NCI-H128 (cell line): ENCODE results near the gene CCDC187.

ENCODE experiments used
- DNase-seq: peaks from one replicate; lab custom pipeline; 2025; ENCODE audit not compliant: unreplicated experiment; lab: John Stamatoyannopoulos, UW

Gene CCDC187

DNA sequence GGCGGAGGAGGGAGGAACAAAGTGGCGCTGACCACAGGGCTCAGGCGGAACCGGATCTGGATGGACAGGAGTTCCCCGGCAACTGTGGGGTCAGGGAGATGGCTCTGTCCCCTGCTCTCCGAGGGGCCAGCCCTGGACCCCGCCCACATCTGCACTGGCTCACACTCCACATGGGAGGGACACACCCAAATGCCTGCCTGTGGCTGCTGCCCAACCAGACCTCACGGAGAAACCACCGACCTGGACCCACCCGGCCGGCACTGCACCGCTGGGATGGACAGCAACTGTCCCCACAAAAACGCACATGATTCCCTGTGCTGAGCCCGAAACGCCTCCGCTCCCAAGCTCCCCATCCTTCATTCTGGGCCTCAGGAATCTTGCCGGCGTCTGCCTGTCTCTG lies 4.8 kb downstream of the CCDC187 start:
- DNase-seq: no peak

DNA sequence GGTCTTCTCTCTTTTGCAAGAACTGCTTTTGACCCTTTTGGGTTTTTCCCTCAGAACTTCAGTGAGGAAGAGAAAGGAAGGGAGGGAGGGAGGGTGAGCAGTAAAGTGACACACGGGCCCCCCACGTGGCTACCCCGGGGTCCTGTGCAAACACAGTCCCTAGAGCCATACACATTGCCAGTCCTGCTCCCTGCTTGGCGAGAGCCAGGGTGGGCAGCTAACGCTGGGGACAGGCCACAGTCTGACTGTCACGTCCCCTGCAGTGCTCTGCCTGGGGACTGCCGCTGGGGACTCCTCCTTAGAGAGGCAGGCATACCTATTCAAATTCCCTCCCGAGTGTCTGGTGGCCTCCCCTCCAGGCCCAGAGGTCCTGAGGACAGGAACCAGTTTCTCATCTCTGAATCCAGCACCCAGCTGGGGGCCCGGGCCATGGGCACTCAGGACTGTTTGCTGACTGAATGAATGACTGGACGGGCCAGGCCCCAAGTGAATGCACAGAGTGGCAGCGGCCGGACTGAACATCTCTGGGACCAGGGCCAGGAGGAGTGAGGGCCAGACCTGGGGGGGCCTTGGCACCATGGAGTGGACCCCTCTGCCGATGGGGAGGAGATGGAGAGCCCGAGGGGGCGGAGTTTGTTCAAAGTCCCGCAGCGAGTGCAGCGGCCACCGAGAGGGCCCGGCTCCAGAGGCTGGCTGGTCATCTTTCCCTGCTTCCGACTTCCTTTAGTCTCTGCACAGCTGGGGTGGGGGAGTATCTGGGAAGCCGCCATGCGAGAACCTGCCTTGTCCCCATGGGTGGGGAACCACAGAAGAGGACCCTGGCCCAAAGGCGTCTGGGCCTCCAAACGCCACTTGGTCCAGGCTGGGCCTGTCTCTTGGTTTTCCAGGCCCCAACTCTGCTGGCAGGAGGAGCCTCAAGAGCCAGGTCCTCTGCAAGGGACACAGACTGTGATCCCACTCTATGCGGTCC lies 5.8 kb downstream of the CCDC187 start:
- DNase-seq: no peak

GRCh38 chr9:136297016-136297691 lies 6.7 kb downstream of the CCDC187 start:
- no peak for DNase-seq

DNA sequence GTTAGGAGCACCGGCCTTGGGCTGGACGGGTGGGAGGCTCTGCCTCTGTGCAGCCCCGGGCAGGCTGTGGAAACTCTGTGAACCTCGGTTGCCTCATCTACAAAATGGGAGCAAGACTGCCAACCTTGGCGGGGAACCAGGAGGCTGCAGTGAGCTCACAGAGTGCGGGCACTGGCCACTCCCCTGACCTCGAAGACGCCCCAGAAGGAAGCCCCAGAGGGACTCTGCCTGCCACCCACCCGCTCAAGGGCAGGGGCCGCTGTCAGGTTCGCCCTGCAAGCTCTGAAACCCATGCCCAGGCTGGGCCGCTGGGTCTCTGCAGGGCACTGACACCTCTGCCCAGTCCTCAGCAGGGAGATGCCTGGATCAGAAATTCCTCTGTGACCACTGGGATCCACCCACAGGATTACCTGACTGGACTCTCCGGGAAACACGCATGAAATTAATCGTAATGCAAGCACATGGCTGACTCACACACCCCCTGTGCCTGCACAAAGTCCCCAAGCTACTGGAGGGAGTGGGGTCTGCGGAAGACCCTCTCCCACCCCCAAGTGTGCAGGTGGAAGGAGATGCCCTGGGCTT lies 7.4 kb downstream of the CCDC187 start:
- no peak for DNase-seq

- no peak for DNase-seq
Observed at GRCh38 chr9:136295542-136296433, 8.1 kb downstream of the CCDC187 start.

GRCh38 chr9:136295055-136295454 lies 8.8 kb downstream of the CCDC187 start:
- DNase-seq: no peak

DNA sequence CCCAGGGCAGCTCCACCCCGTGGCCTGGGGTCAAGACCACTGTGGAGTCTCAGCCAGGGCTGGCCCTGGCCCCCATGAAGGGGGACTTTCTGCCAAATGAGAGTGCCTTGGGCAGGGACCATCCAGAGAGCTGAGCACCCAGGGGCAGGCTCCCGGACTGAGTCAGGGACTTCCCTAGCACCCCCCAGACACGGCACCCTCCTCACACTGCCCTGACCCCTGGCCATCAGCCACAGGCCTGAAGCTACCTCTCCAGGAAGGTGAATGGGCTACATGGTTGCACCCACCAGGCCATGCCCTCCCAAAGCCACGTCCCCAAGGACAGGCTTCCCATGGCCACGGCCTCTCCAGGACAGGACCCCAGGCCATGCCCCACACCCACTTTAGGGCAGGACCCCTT lies 9.5 kb downstream of the CCDC187 start:
- no peak for DNase-seq

DNA sequence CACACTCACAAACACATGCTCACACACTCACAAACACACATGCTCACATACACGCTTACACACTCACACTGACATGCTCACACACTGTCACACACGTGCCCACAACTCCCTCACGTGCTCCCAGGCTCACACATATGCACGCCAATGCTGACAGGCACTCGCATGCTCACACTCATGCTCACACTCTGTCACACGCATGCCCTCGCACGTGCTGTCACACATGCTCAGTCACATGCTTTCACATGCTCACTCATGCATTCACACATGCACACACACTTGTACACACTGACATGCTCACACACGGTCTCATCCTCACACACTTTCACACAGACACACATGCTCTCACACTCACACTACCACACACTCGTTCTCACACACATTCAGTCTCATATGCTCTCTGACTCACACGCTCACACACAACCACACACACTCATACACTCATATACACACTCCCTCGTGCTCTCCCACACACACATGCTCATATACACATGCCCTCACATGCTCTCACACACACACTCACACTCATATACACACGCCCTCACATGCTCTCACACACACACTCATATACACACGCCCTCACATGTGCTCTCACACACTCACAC lies 10.3 kb downstream of the CCDC187 start:
- DNase-seq: no peak

DNA sequence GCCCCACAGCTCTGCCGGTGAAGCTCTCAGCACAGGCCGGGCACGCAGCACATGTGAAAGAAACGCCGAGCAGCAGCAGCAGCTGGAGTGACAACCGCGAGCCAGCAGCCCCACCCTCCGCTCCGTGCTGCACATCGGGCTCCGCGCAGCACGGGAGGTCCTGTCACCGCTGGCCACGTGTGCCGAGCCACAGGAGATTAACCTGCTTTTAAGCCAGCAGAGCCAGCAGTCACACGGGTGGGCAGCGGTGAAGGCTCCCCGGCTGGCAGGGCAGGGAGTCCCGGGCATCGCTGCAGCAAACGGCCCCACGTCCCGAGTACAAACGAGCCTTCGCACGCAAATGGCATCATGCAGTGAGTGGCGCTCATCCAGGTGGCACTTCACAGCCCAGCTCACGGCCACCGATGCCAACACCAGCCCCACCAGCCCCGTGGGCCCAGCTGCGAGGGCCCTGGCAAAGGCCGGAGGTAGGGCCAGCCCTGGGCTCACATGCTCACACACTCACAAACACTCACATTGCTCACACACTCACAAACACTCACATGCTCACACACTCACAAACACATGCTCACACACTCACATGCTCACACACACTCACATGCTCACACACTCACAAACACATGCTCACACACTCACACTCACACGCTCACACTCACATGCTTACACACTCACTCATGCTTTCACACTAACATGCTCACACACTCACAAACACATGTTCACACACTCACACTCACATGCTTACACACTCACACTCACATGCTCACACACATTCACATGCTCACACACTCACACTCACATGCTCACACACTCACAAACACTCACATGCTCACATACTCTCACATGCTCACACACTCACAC lies 11.1 kb downstream of the CCDC187 start:
- no peak for DNase-seq

DNA sequence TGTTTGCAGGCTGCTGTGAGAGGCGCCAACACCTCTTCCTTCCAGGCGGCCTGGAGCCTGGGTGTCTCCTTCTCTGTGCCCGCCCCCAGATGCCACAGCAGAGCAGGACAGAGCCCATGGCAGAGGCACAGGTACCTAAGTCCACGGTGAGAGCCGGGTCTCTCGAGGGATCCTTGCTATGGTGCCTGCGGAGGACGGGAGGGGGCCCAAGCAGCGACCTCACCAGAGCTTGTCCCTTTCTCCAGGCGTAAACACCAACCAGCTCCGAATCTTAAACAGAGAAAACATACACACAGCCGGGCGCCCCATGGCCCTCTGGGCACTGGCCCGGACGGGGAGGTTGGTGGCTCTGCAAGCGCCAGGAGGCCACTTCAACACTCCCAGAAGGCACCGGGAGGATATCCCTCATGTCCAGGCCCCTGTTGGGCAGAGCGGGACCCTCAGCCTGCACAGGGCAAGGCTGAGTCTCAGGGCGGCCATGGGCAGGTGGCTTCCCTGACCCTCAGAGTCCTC lies 11.8 kb downstream of the CCDC187 start:
- DNase-seq: no peak

DNA sequence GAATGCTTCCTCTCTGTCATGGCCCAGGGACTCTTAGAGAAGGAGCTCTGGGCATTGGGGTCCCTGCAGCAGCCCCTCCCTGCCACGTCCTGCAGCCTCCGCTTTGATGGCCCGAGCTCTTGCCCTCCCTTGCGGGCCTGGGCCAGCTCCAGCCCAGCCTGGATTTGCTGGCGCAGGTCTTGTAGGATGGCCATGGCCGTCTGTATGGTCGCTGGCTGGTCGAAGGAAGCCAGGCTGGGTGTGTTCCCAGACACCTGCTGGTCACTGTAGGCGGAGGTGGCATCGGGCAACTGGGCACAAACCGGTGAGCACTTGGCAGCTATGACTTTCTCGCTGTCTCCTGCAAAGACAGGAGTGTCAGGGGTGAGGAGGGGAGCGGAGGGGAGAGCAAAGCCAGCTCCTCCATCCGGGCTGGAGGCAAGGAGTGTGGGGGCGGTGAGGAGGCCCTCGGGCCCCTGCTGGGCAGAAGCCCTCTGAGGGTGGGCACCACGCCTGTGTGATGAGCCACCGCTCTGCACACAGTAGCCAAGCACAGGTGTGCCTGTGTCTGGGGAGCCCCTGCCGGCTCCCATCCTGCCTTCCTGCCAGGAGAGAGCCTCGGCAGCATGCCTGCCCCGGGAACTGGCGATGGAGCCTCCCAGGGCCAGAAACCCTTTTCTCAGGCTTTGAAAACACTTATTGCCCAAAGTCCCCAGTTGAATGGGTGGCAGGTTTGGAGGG lies 12.4 kb downstream of the CCDC187 start:
- no peak for DNase-seq

GRCh38 chr9:136290508-136291000 lies 13.3 kb downstream of the CCDC187 start:
- DNase-seq: no peak

- no peak for DNase-seq
Observed at GRCh38 chr9:136289651-136290507, 14.0 kb downstream of the CCDC187 start.

DNA sequence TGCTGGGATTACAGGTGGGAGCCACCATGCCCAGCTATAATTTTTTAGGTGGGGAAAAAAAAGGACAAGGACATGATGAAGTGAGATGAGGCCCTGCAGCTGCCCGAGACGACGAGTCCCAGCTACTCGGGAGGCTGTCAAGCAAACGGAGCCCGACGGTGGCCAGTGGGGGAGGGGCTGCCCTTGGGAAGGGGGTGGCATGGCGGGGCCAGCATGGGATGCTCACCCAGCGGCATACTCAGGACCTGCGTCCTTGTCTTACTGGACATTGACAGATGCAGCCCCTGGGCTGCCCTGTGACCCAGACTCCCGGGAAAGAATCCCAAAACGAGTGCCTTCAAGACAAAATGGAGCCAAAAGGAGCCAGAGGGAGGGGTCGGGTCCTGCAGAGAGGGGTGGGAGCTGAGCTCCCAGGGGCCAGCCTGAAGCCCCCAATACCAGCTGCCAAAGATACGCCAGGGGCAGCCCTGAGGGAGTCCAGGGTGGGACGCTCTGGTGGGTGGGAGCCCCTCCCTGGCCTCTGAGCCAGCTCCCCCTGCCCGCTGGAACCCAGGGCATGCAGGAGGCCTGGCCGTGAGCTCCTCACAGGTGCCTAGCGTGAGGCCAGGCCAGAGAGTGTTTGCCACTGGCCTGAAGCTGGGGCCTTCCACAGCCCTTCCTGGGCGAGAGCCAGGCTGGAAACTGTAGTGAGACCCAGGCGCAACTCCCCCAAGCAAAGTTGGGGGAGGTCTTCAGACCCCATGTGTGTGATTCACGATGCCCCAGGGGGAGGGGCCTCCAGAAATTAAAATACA lies 15.7 kb downstream of the CCDC187 start:
- DNase-seq: no peak

DNA sequence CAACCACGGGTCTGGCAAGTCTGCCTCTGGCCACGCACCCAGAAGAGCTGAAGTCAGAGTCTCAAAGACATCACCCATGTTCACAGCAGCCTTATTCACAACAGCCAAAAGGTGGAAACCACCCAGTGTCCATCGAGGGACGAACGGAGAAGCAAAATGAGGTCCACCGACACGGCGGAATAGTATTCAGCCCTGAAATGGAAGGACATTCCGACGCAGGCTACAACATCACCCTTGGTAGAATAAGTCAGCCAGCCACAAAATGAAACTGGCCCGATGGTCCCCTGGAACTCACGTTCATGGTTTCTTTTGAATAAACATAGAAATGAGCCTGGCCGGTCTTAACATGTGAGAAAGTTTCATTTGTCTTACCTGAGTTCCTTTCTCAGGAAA lies 16.9 kb downstream of the CCDC187 start:
- no peak for DNase-seq

DNA sequence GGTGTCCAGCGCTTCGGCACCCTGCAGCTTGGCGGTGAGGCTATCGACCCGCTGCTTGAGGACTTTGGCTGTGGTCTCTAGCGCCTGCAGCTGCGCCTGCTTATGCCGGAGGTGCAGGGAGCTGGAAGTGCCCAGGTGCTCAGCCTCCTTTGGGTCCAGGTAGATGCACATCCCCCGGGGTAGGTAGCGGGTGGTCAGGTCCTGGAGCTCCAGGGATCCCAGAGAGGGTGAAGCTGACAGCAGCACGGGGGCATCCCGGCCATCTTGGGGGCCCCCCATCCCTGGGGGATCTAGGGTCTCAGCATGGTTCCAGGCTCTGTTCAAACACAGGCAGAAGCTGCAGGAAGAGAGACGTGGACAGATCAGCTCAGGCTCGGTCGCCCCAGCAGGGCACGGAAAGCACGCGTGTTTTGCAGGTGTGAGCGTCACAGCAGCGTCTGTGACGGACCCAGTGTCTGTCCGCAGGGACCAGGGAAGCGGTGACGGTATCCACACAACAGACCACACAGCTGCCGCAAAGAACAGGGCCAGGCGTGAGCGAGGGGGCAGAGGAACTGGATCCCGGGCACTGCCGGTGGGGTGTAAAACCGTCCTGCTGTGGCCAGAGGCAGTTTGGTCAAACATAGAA lies 17.4 kb downstream of the CCDC187 start:
- DNase-seq: no peak
